PC-3 (cell line): ENCODE results near the gene SPIRE1.

ENCODE experiments used
- EZH2 ChIP-seq: fragments of 300-600 bp; sonication (generic); IDR thresholded peaks from one replicate; pipeline ENCODE4 v1.6.1; 2017; ENCODE audit warnings: antibody characterized with exemption, mild to moderate bottlenecking, low read length; ENCODE audit not compliant: unreplicated experiment
- EZH2phosphoT487 ChIP-seq: fragments of 300-600 bp; sonication (generic); IDR thresholded peaks from 2 replicates; pipeline ENCODE4 v1.6.1; 2018; ENCODE audit warnings: mild to moderate bottlenecking, antibody characterized with exemption, low read length, borderline replicate concordance

DNA sequence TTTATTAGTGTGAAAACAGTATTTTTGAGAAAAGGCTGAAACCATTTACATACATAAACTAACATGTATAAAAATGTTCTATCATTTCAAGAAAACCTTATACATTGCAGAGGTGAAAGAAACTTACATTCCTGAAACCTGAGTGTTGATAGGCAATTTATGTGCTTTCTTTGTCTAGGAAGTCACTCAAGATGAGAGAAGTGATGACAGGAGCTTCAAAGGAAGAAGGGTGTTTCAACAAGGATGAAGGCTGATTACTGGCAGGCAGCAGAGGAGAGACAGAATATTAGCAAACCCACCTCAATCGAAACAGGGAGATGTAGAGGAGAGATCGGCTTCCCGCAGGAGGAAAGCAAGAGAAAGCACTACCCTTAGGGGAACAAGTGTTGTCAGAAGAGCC is 125.2 kb downstream of the SPIRE1 start:
- TF ChIP-seq EZH2 (no peak), EZH2phosphoT487 (no peak)
